H1 (cell line): ENCODE measurements around the gene OSGEP. TPM values are rescaled to one million over a fixed set of nuclear protein-coding genes. Genes with fewer than 3 reads are reported as not detected.

Experiments used
- NANOG ChIP-seq: IDR thresholded peaks from 2 replicates; pipeline ENCODE4 v1.6.1; 2011; ENCODE audit warnings: low read length, low read depth, mild to moderate bottlenecking, inconsistent platforms; ENCODE audit not compliant: insufficient read depth, poor library complexity, severe bottlenecking
- POU5F1 ChIP-seq: IDR thresholded peaks from 2 replicates; pipeline ENCODE4 v1.6.1; 2011; ENCODE audit warnings: low read depth, mild to moderate bottlenecking, low read length, moderate library complexity
- SP4 ChIP-seq: IDR thresholded peaks from 2 replicates; pipeline ENCODE4 v1.6.1; 2012; ENCODE audit warnings: low read length, inconsistent platforms
- polyA plus RNA-seq, 7 experiments: library from polyadenylated mRNA; depleted of rRNA in 3 of 7; stranded (reverse) in 5 of 7; unstranded in 2 of 7; fragments of >200 nt in 5 of 7; fragments of 200-250 nt in 2 of 7; gene quantifications; 1 replicate in 5 of 7; 2 replicates in 1 of 7; 4 replicates in 1 of 7; pipeline versions ENCODE4 v1.2.1 to v1.2.3, GENCODE V29; 2011 to 2013; ENCODE audit warnings: missing spikeins in 2 of 7, mixed read lengths in 2 of 7
- total RNA-seq: library from RNA; stranded (reverse); fragmentation: NEBNext Ultra II Directional; extraction: Animal tissue kit (Norgen Biotek cat#: 25700); gene quantifications from 2 replicates; pipeline ENCODE4 v1.2.1, GENCODE V29; 2021

OSGEP gene
- total and polyA plus RNA-seq, 2 of the 8 experiments (the other 6 are each of a cell fraction or from before 2014, with no cell fraction given) = 34.4 to 78.6 TPM

DNA sequence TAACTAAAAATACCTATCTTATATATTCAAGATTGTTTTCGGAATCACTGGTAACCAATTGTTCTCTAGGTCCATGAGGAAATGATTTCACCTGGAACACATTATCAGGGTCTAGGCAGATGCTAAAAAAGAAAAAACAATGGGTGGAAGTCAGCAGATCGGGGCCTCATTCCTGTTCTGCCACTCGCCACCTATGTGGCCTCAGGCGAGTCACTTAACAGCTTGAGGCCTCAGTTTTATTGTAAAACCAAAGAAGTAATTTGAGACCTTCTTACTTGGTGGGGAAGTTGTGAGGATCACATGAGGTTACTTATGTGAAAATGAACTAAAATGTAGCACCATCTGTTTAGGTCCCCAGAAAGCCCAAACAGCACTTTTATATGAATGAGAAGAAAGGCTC is 44.5 kb upstream of the OSGEP start (continued):
- no peak for TF ChIP-seq SP4
- TF ChIP-seq POU5F1 = no peak
- TF ChIP-seq NANOG = no peak
